ENCODE results near the gene DEFB119.

- TF ChIP-seq, protein P1, sequence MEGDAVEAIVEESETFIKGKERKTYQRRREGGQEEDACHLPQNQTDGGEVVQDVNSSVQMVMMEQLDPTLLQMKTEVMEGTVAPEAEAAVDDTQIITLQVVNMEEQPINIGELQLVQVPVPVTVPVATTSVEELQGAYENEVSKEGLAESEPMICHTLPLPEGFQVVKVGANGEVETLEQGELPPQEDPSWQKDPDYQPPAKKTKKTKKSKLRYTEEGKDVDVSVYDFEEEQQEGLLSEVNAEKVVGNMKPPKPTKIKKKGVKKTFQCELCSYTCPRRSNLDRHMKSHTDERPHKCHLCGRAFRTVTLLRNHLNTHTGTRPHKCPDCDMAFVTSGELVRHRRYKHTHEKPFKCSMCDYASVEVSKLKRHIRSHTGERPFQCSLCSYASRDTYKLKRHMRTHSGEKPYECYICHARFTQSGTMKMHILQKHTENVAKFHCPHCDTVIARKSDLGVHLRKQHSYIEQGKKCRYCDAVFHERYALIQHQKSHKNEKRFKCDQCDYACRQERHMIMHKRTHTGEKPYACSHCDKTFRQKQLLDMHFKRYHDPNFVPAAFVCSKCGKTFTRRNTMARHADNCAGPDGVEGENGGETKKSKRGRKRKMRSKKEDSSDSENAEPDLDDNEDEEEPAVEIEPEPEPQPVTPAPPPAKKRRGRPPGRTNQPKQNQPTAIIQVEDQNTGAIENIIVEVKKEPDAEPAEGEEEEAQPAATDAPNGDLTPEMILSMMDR (IDR thresholded peaks at IDR 0.05; ENCODE audit: poor library complexity), result no peak
- no peak for TF ChIP-seq EZH2 (IDR thresholded peaks at IDR 0.05; ENCODE audit: borderline replicate concordance)
- no peak for TF ChIP-seq EZH2phosphoT487 (IDR thresholded peaks at IDR 0.05; ENCODE audit: low read depth, severe bottlenecking, unreplicated experiment)
These were observed 15.7 kb upstream of the DEFB119 start, which contains the start of gene DEFB121 for GRCh38 chr20:31406115-31406514.
